GM15510 (cell line): ENCODE results near the gene FAM149A.

Experiments
- POLR2A ChIP-seq: IDR thresholded peaks from 3 replicates; pipeline ENCODE4 v1.6.1; 2011; ENCODE audit warnings: borderline replicate concordance; ENCODE audit not compliant: insufficient read length; ENCODE audit errors: extremely low read depth

Gene FAM149A

GRCh38 chr4:186201535-186202230, 97.2 kb downstream of the FAM149A start:
- TF ChIP-seq POLR2A, result no peak

DNA sequence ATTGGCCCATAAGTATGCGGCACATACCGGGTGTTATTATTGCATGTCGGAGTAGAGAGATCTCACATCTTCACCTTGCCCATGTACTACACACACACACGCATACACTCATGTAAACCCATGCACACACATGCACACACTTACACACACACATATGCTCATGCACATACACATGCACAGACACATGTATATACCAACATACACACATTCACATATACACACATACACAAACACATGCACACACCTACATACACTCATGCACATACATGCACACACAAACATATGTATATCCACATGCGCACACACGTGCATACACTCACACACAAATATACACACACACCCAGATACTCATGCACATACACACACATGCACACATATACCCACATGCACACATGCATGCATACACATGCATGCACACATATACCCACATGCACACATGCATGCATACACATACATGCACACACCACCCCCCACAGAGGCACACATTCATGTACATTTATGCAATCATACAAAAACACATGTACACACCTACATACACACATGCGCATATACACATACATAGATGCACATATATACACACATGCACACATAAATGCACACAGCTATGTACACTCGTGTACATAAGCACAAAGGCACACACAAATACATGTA, 98.1 kb downstream of the FAM149A start:
- TF ChIP-seq POLR2A, result no peak

DNA sequence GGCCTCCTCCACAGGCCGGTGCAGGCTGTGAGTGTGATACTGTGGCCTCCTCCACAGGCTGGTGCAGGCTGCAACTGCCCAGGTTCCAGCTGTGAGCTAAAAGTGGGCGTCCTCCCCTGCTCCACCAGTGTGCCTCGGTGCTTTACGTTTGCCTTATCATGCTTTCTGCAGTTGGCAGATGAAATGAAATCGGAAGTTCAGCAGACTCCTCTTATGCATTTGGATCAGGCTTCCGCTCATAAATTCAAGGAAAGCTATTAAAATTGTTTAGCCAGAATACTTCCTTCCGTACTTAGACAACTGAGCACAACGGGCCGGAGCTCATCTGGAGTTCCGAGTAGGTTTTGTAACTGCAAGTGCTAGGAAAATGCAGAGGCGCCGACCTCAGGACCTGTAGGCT, 98.9 kb downstream of the FAM149A start:
- TF ChIP-seq POLR2A, result no peak

DNA sequence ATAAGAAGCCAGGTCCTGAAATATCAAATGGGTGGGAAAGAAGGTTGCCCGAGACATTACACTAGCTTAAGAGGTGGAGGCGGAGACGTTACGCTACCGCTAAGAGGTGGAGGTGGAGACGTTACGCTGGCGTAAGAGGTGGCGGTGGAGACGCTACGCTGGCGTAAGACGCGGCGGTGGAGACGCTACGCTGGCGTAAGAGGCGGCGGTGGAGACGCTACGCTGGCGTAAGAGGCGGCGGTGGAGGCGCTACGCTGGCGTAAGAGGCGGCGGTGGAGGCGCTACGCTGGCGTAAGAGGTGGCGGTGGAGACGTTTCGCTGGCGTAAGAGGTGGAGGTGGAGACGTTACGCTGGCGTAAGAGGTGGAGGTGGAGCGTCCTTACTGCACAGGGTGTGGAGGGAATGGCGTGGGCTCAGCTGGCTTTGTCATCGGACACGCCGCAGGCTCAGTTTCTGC, 99.6 kb downstream of the FAM149A start:
- TF ChIP-seq POLR2A, result peak; percentile 20

- TF ChIP-seq POLR2A, result no peak
Measured at GRCh38 chr4:186204686-186205085, 100.2 kb downstream of the FAM149A start.

DNA sequence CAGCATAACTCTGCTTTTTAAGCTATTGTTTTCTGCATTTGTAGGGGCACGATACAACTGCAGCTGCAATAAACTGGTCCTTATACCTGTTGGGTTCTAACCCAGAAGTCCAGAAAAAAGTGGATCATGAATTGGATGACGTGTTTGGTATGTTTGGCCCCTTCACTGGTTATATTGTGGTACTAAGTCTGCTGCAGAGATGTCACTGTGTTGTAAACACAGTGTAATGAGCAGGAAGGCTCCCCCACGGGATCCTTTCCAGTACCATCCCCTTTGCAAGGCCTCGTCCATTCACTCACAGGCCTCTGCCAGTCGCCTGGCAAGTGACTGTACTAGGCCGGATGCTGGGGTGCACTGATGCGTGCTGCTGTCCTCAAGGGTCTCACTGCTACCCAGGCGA, 100.7 kb downstream of the FAM149A start:
- no peak for TF ChIP-seq POLR2A

DNA sequence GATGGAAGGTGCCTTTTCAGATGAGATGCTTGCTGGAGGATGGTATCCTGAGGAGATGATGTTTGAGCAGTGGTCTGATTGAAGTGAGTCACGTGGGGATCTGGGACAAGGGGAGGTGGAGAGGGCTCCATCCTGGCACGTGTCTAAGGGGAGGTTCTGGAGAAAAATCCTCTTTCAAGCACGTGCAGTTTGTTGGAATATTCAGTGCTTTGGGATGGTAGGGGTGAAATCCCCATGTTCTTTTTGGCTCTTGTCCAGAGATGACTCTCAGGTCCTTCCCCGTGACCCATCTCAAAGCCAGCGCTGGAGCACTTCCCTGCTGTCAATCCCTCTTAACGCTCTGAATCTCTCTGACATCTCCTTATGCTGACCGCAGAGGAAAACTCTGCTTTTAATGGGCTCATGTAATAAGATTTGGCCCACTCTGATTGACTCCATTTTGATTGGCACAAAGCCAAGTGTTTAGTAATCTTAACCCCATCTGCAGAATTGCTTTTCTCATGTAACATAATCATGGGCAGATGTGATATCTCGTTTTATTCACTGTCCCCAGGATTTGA, 112.0 kb downstream of the FAM149A start:
- no peak for TF ChIP-seq POLR2A

- no peak for TF ChIP-seq POLR2A
Measured at GRCh38 chr4:186217733-186218293, 113.3 kb downstream of the FAM149A start.

- no peak for TF ChIP-seq POLR2A
Measured at GRCh38 chr4:186221624-186222023, 117.1 kb downstream of the FAM149A start.
